Right atrium auricular region (tissue), 2 donors: ENCODE measurements around the gene NKX3-2. TPM values are rescaled to one million over a fixed set of nuclear protein-coding genes. Genes with fewer than 3 reads are reported as not detected.

Experiments used
- DNase-seq: peaks from one replicate; pipeline ENCODE4 v3.0.0-alpha.2; 2019; ENCODE audit warnings: low spot score
- H3K27ac ChIP-seq, 2 donors: fragments of 200-600 bp; sonication (generic); 1 replicate in 1 of 2; 2 replicates in 1 of 2; pipeline ENCODE4 v1.5.1; 2016 to 2019
- H3K27me3 ChIP-seq, 2 donors: fragments of 200-600 bp; sonication (generic); one replicate each; pipeline versions ENCODE4 v1.5.1 to v1.6.0; 2017 to 2019
- H3K36me3 ChIP-seq: fragments of 200-600 bp; sonication (generic); one replicate; pipeline ENCODE4 v1.5.1; 2016
- H3K4me1 ChIP-seq, 2 donors: fragments of 200-600 bp; sonication (generic); one replicate each; pipeline versions ENCODE4 v1.5.1 to v1.6.0; 2017 to 2019
- H3K4me3 ChIP-seq, 2 donors: fragments of 200-600 bp; sonication (generic); 1 replicate in 1 of 2; 2 replicates in 1 of 2; pipeline ENCODE4 v1.5.1; 2017 to 2019; ENCODE audit warnings: mild to moderate bottlenecking in 1 of 2, moderate library complexity in 1 of 2
- H3K9me3 ChIP-seq, 2 donors: fragments of 200-600 bp; sonication (generic); one replicate each; pipeline ENCODE4 v1.5.1; 2019
- total RNA-seq, 2 donors: library from RNA; depleted of rRNA; stranded (reverse); fragments of >200 nt; gene quantifications; one replicate each; pipeline ENCODE4 v1.1.0, GENCODE V29; 2016
- TF ChIP-seq, protein P1 (sequence below), 2 donors: fragments of 200-600 bp; sonication (generic); IDR thresholded peaks; one replicate each; pipeline ENCODE4 v1.5.1; 2019; ENCODE audit warnings: antibody characterized with exemption in 2 of 2

NKX3-2 gene
- total RNA-seq, 2 donors from 2014 or later = not detected

DNA sequence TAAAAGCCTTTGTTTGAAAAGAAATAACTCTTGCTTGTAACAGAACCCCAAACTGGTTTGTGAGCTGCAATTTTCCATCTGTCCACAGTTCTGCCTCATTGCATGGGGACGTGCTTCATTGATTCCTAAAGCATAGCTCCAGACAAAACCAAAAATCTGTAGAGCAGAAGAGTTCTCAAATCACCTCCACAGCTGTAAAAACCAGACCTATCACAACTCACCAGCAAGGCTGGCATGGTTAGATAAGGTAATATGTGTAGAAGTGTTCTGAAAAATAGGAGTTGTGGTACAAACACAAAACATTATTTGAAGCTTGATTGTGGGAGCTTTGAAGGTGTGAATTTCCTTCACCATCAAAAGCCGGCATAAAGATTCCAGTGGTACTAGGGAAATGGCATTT lies 47.7 kb downstream of the NKX3-2 start:
- H3K27ac ChIP-seq = no peak overlapping the region
- H3K27me3 ChIP-seq = no peaks in the 10 kb centered on the region
- TF ChIP-seq, protein P1, sequence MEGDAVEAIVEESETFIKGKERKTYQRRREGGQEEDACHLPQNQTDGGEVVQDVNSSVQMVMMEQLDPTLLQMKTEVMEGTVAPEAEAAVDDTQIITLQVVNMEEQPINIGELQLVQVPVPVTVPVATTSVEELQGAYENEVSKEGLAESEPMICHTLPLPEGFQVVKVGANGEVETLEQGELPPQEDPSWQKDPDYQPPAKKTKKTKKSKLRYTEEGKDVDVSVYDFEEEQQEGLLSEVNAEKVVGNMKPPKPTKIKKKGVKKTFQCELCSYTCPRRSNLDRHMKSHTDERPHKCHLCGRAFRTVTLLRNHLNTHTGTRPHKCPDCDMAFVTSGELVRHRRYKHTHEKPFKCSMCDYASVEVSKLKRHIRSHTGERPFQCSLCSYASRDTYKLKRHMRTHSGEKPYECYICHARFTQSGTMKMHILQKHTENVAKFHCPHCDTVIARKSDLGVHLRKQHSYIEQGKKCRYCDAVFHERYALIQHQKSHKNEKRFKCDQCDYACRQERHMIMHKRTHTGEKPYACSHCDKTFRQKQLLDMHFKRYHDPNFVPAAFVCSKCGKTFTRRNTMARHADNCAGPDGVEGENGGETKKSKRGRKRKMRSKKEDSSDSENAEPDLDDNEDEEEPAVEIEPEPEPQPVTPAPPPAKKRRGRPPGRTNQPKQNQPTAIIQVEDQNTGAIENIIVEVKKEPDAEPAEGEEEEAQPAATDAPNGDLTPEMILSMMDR (IDR thresholded peaks at IDR 0.05) = no peak
- H3K9me3 ChIP-seq = no peaks in the 10 kb centered on the region
- no peak for DNase-seq
- no peak overlapping the region for H3K4me3 ChIP-seq
- no peaks in the 10 kb centered on the region for H3K4me1 ChIP-seq
- no peaks in the 10 kb centered on the region for H3K36me3 ChIP-seq

DNA sequence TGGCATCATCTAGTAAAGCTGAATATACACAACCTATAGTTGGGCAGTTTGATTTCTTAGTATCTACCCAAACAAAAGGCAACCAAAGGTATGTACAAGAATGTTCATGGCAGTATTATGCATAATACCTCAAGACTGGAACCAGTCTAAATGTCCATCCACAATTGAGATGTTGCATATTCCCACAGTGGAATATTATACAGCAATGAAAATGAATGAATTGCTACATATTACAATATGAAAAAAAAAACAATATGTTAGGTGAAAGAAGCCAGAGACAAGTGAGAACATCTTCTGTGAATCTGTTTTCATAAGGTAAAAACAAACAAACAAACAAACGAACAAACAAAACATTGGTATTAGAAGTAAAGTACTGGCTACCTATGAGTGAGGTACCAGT lies 48.6 kb downstream of the NKX3-2 start:
- DNase-seq = no peak
- H3K4me3 ChIP-seq = no peak overlapping the region
- H3K27ac ChIP-seq = no peak overlapping the region
- H3K9me3 ChIP-seq = no peaks in the 10 kb centered on the region
- no peaks in the 10 kb centered on the region for H3K4me1 ChIP-seq
- TF ChIP-seq, protein P1 (IDR thresholded peaks at IDR 0.05) = no peak
- H3K27me3 ChIP-seq = peaks cover 0 to 3% of the 10 kb centered on the region in 2 donors
- H3K36me3 ChIP-seq = no peaks in the 10 kb centered on the region

DNA sequence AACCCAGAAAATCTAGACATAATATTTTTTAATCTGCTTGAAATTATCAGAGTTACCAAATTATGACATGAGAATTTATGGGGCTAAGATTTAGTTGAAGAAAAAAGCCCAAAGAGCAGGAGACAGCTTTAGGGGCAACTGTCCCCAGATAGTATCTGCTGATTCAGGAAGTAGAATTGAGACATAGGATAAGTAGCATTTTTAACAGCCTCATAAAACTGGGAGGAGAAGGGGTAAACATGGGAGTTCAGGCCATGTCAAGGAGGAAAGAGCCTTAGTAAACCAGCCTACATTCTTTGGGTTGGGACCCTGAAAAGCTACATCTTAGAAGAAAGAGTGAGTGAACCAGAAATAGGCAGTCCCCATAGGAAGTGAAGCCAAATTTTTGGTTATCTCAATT lies 50.5 kb downstream of the NKX3-2 start:
- no peaks in the 10 kb centered on the region for H3K36me3 ChIP-seq
- H3K27ac ChIP-seq = no peak overlapping the region

DNA sequence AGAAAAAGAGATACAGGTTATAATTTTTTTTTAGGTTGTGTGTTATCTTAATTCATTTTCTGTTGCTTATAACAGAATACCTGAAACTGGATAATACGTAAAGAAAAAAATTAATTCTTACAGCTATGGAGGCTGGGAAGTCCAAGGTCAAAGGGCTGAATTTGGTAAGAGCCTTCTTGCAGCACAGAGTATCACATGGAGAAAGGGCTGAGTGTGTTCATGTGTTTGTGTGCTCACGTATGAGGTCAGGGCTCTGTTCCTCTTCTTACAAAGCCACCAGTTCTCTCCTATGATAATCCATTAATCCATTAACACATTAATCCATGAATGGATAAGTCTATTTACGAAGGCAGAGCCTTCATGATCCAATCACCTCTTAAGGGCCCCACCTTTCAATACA lies 51.6 kb downstream of the NKX3-2 start:
- Histone ChIP-seq H3K36me3 (no peaks in the 10 kb centered on the region), H3K27ac (no peak overlapping the region), H3K4me1 (no peaks in the 10 kb centered on the region), H3K4me3 (no peak overlapping the region), H3K27me3 (peaks cover 0 to 3% of the 10 kb centered on the region in 2 donors), H3K9me3 (peaks cover 0 to 5% of the 10 kb centered on the region in 2 donors)
- TF ChIP-seq, protein P1 (IDR thresholded peaks at IDR 0.05) = no peak
- DNase-seq = no peak

More for the DNA sequence above, 50.5 kb downstream of the NKX3-2 start:
- Histone ChIP-seq H3K9me3 (no peaks in the 10 kb centered on the region), H3K4me1 (no peaks in the 10 kb centered on the region), H3K27me3 (peaks cover 0 to 3% of the 10 kb centered on the region in 2 donors), H3K4me3 (no peak overlapping the region)
- TF ChIP-seq, protein P1 (IDR thresholded peaks at IDR 0.05) = no peak
- no peak for DNase-seq

Other genes with a start within 250 kb of the NKX3-2 start
- gene RAB28, start 60.2 kb downstream of the NKX3-2 start, total RNA-seq = 10 to 100 TPM; 15.3 to 19.8 TPM
- gene BOD1L1, start 83.2 kb upstream of the NKX3-2 start, total RNA-seq = 10 to 100 TPM; 16.2 to 20.0 TPM